Heart right ventricle (tissue), 16 donors: ENCODE results near the gene CNKSR1. TPM values are rescaled to one million over a fixed set of nuclear protein-coding genes. Genes with fewer than 3 reads are reported as not detected.

ENCODE experiments used
- ATAC-seq, 8 donors: fragments of 200-7000 bp; cut with Tn5 transposase; one replicate each; pipeline ENCODE4 v1.9.1; 2020; ENCODE audit warnings: mild to moderate bottlenecking in 8 of 8, moderate library complexity in 8 of 8, moderate number of reproducible peaks in 1 of 8
- DNase-seq, 2 donors: peaks; one replicate each; pipeline ENCODE4 v3.0.0-alpha.2; 2020
- H3K27ac ChIP-seq, 10 donors: fragments of 200-600 bp; sonication (generic) in 2 of 10; one replicate each; pipeline versions ENCODE4 v1.5.0 to v1.8.0; 2020 to 2022; ENCODE audit warnings: mild to moderate bottlenecking in 3 of 10
- H3K27me3 ChIP-seq, 7 donors: fragments of 200-600 bp; one replicate each; pipeline ENCODE4 v1.8.0; 2021 to 2022; ENCODE audit warnings: mild to moderate bottlenecking in 2 of 7
- H3K36me3 ChIP-seq, 9 donors: fragments of 200-600 bp; sonication (generic) in 1 of 9; one replicate each; pipeline versions ENCODE4 v1.5.0 to v1.8.0; 2020 to 2022; ENCODE audit warnings: mild to moderate bottlenecking in 2 of 9
- H3K4me1 ChIP-seq, 9 donors: fragments of 200-600 bp; sonication (generic) in 1 of 9; one replicate each; pipeline versions ENCODE4 v1.5.0 to v1.8.0; 2020 to 2022; ENCODE audit warnings: mild to moderate bottlenecking in 4 of 9
- H3K4me3 ChIP-seq, 10 donors: fragments of 200-600 bp; sonication (generic) in 2 of 10; one replicate each; pipeline versions ENCODE4 v1.5.0 to v1.8.0; 2020 to 2022; ENCODE audit warnings: mild to moderate bottlenecking in 7 of 10, moderate library complexity in 2 of 10
- H3K9me3 ChIP-seq, 11 donors: fragments of 200-600 bp in 10 of 11; sonication (generic) in 2 of 11; one replicate each; pipeline versions ENCODE4 v1.5.0 to v1.8.0; 2013 to 2022; ENCODE audit warnings: mild to moderate bottlenecking in 2 of 11, control low read depth in 1 of 11, moderate library complexity in 1 of 11
- WGBS, 2 donors: extraction: QIAGEN DNeasy Blood & Tissue Kit; methylation state at CpG; one replicate each; pipeline ENCODE4 v1.1.7; 2013; ENCODE audit warnings: inconsistent platforms in 1 of 2; 5-methylcytosine and 5-hydroxymethylcytosine counted together
- intact Hi-C, 10 donors: fragments of 100-400 bp; cut with DNase I; formaldehyde crosslinking; loops; one replicate each; pipeline versions ENCODE4 v1.11.1 to v1.14.2; 2022
- polyA plus RNA-seq, 2 donors: library from polyadenylated mRNA; stranded (reverse); fragments of 200-250 nt; gene quantifications; one replicate each; pipeline ENCODE4 v1.2.3, GENCODE V29; 2013
- total RNA-seq, 10 donors: library from RNA; stranded (reverse); fragmentation: NEBNext Ultra II Directional in 3 of 10; extraction: Animal tissue kit (Norgen Biotek cat#: 25700) in 3 of 10; gene quantifications; one replicate each; pipeline versions ENCODE4 v1.2.1 to v1.2.4, GENCODE V29; 2021 to 2023
- TF ChIP-seq, protein P1 (sequence below), 9 donors: fragments of 200-600 bp; sonication (generic) in 2 of 9; IDR thresholded peaks; one replicate each; pipeline versions ENCODE4 v1.5.0 to v1.8.0; 2021 to 2022; ENCODE audit warnings: antibody characterized with exemption in 9 of 9, mild to moderate bottlenecking in 5 of 9, moderate library complexity in 1 of 9
- donor health status: Arrhythmogenic right ventricular cardiomyopathy.
- donor health status: ischemic (EF 13 %, LVEDD 7.1; RV severe dilation, severe dysfunction).
- donor health status: healthy with polysubstance abuse.
- donor health status: DM: no; HTN: yes; CAD: no.
- donor health status: DM: no; HTN: no; CAD: no.
- donor health status: ischemic (EF 25% LVEDD 6.9; RV normal size, moderate dysfunction).
- donor health status: ischemic (EF 25% LVEDD 5.7; RV mildly dilated, moderate dysfunction).
- donor health status: healthy.
- donor health status: DM: yes; HTN: yes; CAD: no.
- donor health status: Ischemic cardiomyopathy.
- donor health status: ischemic (EF 35%, LVEDD 5.7; RV mildly dilated, moderate dysfunction).
- donor health status: nonischemic (EF 11% LVEDD 7.7; RV severe dilation, severe dysfunction).
- donor health status: DM: yes; HTN: yes; CAD: no.
- donor health status: PGD.
- donor health status: ischemic (EF 29% LVEDD 5.4; RV normal size, mild dysfunction).
- donor health status: nonischemic (EF 23%, LVEDD 6.1; RV moderate dilation, normal function).

The CNKSR1 gene
- total and polyA plus RNA-seq, 12 donors = 0.84 to 6.3 (median 2.1) TPM

GRCh38 chr1:26181586-26182382 lies 4.5 kb downstream of the CNKSR1 start:
- H3K27ac ChIP-seq = no peak overlapping the region
- H3K36me3 ChIP-seq = no peaks in the 10 kb centered on the region
- intact Hi-C loops = loop anchor here in 1 of 10 donors (10.0 kb wide), 1 partner anchor 143 kb away; no protein-coding TSS in a partner anchor
- ATAC-seq = peak in 5 of 8 donors; percentile 30 to 75 (median 63)
- no peak for DNase-seq
- TF ChIP-seq, protein P1, sequence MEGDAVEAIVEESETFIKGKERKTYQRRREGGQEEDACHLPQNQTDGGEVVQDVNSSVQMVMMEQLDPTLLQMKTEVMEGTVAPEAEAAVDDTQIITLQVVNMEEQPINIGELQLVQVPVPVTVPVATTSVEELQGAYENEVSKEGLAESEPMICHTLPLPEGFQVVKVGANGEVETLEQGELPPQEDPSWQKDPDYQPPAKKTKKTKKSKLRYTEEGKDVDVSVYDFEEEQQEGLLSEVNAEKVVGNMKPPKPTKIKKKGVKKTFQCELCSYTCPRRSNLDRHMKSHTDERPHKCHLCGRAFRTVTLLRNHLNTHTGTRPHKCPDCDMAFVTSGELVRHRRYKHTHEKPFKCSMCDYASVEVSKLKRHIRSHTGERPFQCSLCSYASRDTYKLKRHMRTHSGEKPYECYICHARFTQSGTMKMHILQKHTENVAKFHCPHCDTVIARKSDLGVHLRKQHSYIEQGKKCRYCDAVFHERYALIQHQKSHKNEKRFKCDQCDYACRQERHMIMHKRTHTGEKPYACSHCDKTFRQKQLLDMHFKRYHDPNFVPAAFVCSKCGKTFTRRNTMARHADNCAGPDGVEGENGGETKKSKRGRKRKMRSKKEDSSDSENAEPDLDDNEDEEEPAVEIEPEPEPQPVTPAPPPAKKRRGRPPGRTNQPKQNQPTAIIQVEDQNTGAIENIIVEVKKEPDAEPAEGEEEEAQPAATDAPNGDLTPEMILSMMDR (IDR thresholded peaks at IDR 0.05) = no peak
- H3K9me3 ChIP-seq = no peaks in the 10 kb centered on the region
- WGBS, 2 donors = 61 to 67% methylated on average over 9 of the region's 9 CpGs
- H3K4me1 ChIP-seq = peaks cover 0 to 8% (median 0%) of the 10 kb centered on the region in 9 donors
- no peaks in the 10 kb centered on the region for H3K27me3 ChIP-seq
- no peak overlapping the region for H3K4me3 ChIP-seq

- Histone ChIP-seq H3K27me3 (no peaks in the 10 kb centered on the region), H3K27ac (no peak overlapping the region), H3K4me3 (no peak overlapping the region), H3K36me3 (no peaks in the 10 kb centered on the region), H3K4me1 (peaks cover 0 to 8% (median 0%) of the 10 kb centered on the region in 9 donors), H3K9me3 (no peaks in the 10 kb centered on the region)
- ATAC-seq = peak in 1 of 8 donors; percentile 12
- intact Hi-C loops = loop anchor here in 1 of 10 donors (10.0 kb wide), 1 partner anchor 142 kb away; no protein-coding TSS in a partner anchor
- DNase-seq = no peak
- TF ChIP-seq, protein P1 (IDR thresholded peaks at IDR 0.05) = no peak
- WGBS, 2 donors = 78 to 87% methylated on average over 7 of the region's 7 CpGs
These were observed 5.0 kb downstream of the CNKSR1 start for GRCh38 chr1:26182383-26182696.

GRCh38 chr1:26184086-26184485 lies 6.8 kb downstream of the CNKSR1 start:
- no peak overlapping the region for H3K4me3 ChIP-seq
- no peaks in the 10 kb centered on the region for H3K36me3 ChIP-seq
- ATAC-seq = no peak
- H3K4me1 ChIP-seq = peaks cover 0 to 8% (median 0%) of the 10 kb centered on the region in 9 donors
- DNase-seq = no peak
- H3K27me3 ChIP-seq = no peaks in the 10 kb centered on the region
- intact Hi-C loops = loop anchor here in 1 of 10 donors (10.0 kb wide), 1 partner anchor 141 kb away; no protein-coding TSS in a partner anchor
- H3K9me3 ChIP-seq = no peaks in the 10 kb centered on the region
- WGBS, 2 donors = 89 to 91% methylated on average over 7 of the region's 7 CpGs
- H3K27ac ChIP-seq = no peak overlapping the region
- TF ChIP-seq, protein P1 (IDR thresholded peaks at IDR 0.05) = no peak

DNA sequence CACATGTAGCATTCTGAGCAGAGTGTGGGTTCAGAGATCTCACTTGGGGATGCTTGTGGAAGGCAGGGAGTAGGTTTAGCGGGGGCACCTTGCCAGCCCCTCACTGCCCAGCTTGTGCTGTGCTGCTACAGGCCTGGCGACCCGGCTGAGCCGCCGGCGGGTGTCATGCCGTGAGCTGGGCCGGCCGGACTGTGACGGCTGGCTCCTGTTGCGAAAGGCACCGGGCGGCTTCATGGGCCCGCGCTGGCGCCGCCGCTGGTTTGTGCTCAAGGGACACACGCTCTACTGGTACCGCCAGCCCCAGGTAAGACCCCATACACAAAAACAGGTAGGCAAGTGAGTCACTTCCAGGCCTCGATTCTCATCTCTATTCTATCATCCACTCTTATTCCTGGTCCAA lies 7.6 kb downstream of the CNKSR1 start:
- H3K27ac ChIP-seq = no peak overlapping the region
- no peak for DNase-seq
- TF ChIP-seq, protein P1 (IDR thresholded peaks at IDR 0.05) = no peak
- no peaks in the 10 kb centered on the region for H3K9me3 ChIP-seq
- H3K4me1 ChIP-seq = peaks cover 0 to 8% (median 0%) of the 10 kb centered on the region in 9 donors
- intact Hi-C loops = loop anchor here in 1 of 10 donors (10.0 kb wide), 1 partner anchor 140 kb away; no protein-coding TSS in a partner anchor
- ATAC-seq = no peak
- no peak overlapping the region for H3K4me3 ChIP-seq
- no peaks in the 10 kb centered on the region for H3K27me3 ChIP-seq
- WGBS, 2 donors = 93 to 95% methylated on average over 21 of the region's 21 CpGs
- H3K36me3 ChIP-seq = no peaks in the 10 kb centered on the region
